IMR-90 (cell line): ENCODE results near the gene TSKU. TPM values are rescaled to one million over a fixed set of nuclear protein-coding genes. Genes with fewer than 3 reads are reported as not detected.
A peak's percentile ranks its signal among the peaks of the same experiment; 100 is the strongest.

ENCODE experiments used
- ATAC-seq: fragments of 200-7000 bp; cut with Tn5 transposase; 2 replicates; pipeline ENCODE4 v1.9.1; 2020; ENCODE audit warnings: low read depth, mild to moderate bottlenecking, moderate library complexity
- BruUV-seq: library from RNA; stranded (reverse); fragments of 400-500 nt; replicated peaks from 2 replicates; lab custom pipeline; 2021; lab: Mats Ljungman, UMichigan
- CTCF ChIA-PET: fragments of 300-600 bp; formaldehyde crosslinking; extraction: SDS; loops from one replicate; lab custom pipeline; 2021; ENCODE audit warnings: antibody characterized with exemption; lab: Yijun Ruan, JAX
- POLR2A ChIA-PET: fragments of 300-600 bp; sonication (Branson Sonifier 250); formaldehyde crosslinking; loops from one replicate; lab custom pipeline; 2022; ENCODE audit warnings: antibody characterized with exemption; ENCODE audit not compliant: unreplicated experiment; lab: Charles Lee
- DNase-seq: peaks from one replicate; pipeline ENCODE4 v3.0.0; 2013
- H2AFZ ChIP-seq: replicated peaks from 2 replicates; pipeline ENCODE3; 2013; ENCODE audit warnings: low read length, mild to moderate bottlenecking; ENCODE audit not compliant: poor library complexity
- H2AK5ac ChIP-seq: 2 replicates; pipeline ENCODE4 v1.6.1; 2013; ENCODE audit warnings: low read depth, low read length, inconsistent platforms
- H2AK9ac ChIP-seq: replicated peaks from 2 replicates; pipeline ENCODE3; 2013; ENCODE audit warnings: mild to moderate bottlenecking, low read depth, low read length, moderate library complexity; ENCODE audit not compliant: poor library complexity
- H2BK120ac ChIP-seq: 2 replicates; pipeline ENCODE4 v1.6.1; 2013; ENCODE audit warnings: low read depth, low read length, inconsistent platforms
- H2BK15ac ChIP-seq: 3 replicates; pipeline ENCODE4 v1.6.1; 2013; ENCODE audit warnings: low read depth, low read length, inconsistent platforms
- H2BK20ac ChIP-seq: 2 replicates; pipeline ENCODE4 v1.6.1; 2013; ENCODE audit warnings: low read depth, mild to moderate bottlenecking, inconsistent platforms, low read length, moderate library complexity
- H2BK5ac ChIP-seq: 2 replicates; pipeline ENCODE4 v1.6.1; 2013; ENCODE audit warnings: mild to moderate bottlenecking, low read depth, low read length, inconsistent platforms; ENCODE audit not compliant: poor library complexity, severe bottlenecking
- H3K14ac ChIP-seq: replicated peaks from 2 replicates; pipeline ENCODE4 v1.6.1; 2013; ENCODE audit warnings: low read depth, low read length, inconsistent platforms
- H3K18ac ChIP-seq: 2 replicates; pipeline ENCODE4 v1.6.1; 2013; ENCODE audit warnings: low read depth, low read length, control low read depth
- H3K23ac ChIP-seq: 2 replicates; pipeline ENCODE4 v1.6.1; 2013; ENCODE audit warnings: low read depth, low read length, inconsistent platforms
- H3K27ac ChIP-seq: 2 replicates; pipeline ENCODE4 v1.5.1; 2013; ENCODE audit warnings: mild to moderate bottlenecking, control low read depth, low read length; ENCODE audit not compliant: insufficient read depth
- H3K27me3 ChIP-seq: 2 replicates; pipeline ENCODE4 v1.6.1; 2013; ENCODE audit warnings: low read length; ENCODE audit not compliant: control insufficient read depth, insufficient read depth
- H3K36me3 ChIP-seq: 2 replicates; pipeline ENCODE4 v1.6.1; 2013; ENCODE audit warnings: low read length, mixed read lengths; ENCODE audit not compliant: control insufficient read depth, insufficient read depth
- H3K4ac ChIP-seq: 2 replicates; pipeline ENCODE4 v1.6.1; 2013; ENCODE audit warnings: low read depth, low read length, inconsistent platforms
- H3K4me1 ChIP-seq: 2 replicates; pipeline ENCODE4 v1.6.1; 2013; ENCODE audit warnings: low read length, mixed read lengths; ENCODE audit not compliant: control insufficient read depth, insufficient read depth
- H3K4me2 ChIP-seq: 2 replicates; pipeline ENCODE4 v1.6.1; 2013; ENCODE audit warnings: low read depth, mild to moderate bottlenecking, control low read depth, low read length, moderate library complexity
- H3K4me3 ChIP-seq: 2 replicates; pipeline ENCODE4 v1.5.1; 2013; ENCODE audit warnings: low read depth, mild to moderate bottlenecking, control low read depth, low read length, moderate library complexity; ENCODE audit not compliant: insufficient read depth
- H3K56ac ChIP-seq: 2 replicates; pipeline ENCODE4 v1.6.1; 2013; ENCODE audit warnings: low read length, inconsistent platforms; ENCODE audit not compliant: insufficient read depth; ENCODE audit errors: extremely low read depth
- H3K79me1 ChIP-seq, 2 experiments: 2 replicates each; pipeline ENCODE4 v1.6.1; 2013; ENCODE audit warnings: low read length in 2 of 2, inconsistent platforms in 1 of 2, low read depth in 1 of 2
- H3K9ac ChIP-seq: 2 replicates; pipeline ENCODE4 v1.6.1; 2013; ENCODE audit warnings: low read depth, low read length, control low read depth
- H3K9me1 ChIP-seq: 2 replicates; pipeline ENCODE4 v1.6.1; 2013; ENCODE audit warnings: low read length, inconsistent platforms; ENCODE audit not compliant: insufficient read depth
- H3K9me3 ChIP-seq: 2 replicates; pipeline ENCODE4 v1.6.1; 2013; ENCODE audit warnings: low read length; ENCODE audit not compliant: control insufficient read depth, insufficient read depth
- H4K20me1 ChIP-seq: 2 replicates; pipeline ENCODE4 v1.6.1; 2013; ENCODE audit warnings: low read length, inconsistent platforms; ENCODE audit not compliant: insufficient read depth
- H4K5ac ChIP-seq: 2 replicates; pipeline ENCODE4 v1.6.1; 2013; ENCODE audit warnings: mild to moderate bottlenecking, low read depth, low read length, control low read depth
- H4K8ac ChIP-seq, 2 experiments: 2 replicates each; pipeline ENCODE4 v1.6.1; 2013; ENCODE audit warnings: low read depth in 2 of 2, low read length in 2 of 2, control low read depth in 1 of 2, inconsistent platforms in 1 of 2
- H4K91ac ChIP-seq: 2 replicates; pipeline ENCODE4 v1.6.1; 2013; ENCODE audit warnings: low read depth, low read length, inconsistent platforms; ENCODE audit not compliant: insufficient read depth
- BHLHE40 ChIP-seq: fragments of 150-350 bp; IDR thresholded peaks from 2 replicates; pipeline ENCODE4 v1.6.1; 2016; ENCODE audit warnings: mild to moderate bottlenecking, low read depth, low read length
- CHD1 ChIP-seq: IDR thresholded peaks from 2 replicates; pipeline ENCODE4 v1.6.1; 2012; ENCODE audit warnings: low read depth, low read length, improper control_type of control experiment
- FOS ChIP-seq: fragments of 150-350 bp; IDR thresholded peaks from 2 replicates; pipeline ENCODE4 v1.6.1; 2016; ENCODE audit warnings: low read depth, low read length
- NFE2L2 ChIP-seq: fragments of 150-350 bp; IDR thresholded peaks from 2 replicates; pipeline ENCODE4 v1.6.1; 2016; ENCODE audit warnings: low read depth, mild to moderate bottlenecking, low read length
- POLR2A ChIP-seq: IDR thresholded peaks from 2 replicates; pipeline ENCODE4 v1.6.1; 2012; ENCODE audit warnings: mild to moderate bottlenecking, low read depth, low read length
- RAD21 ChIP-seq: IDR thresholded peaks from 2 replicates; pipeline ENCODE4 v1.6.1; 2012; ENCODE audit warnings: low read length, improper control_type of control experiment
- SMC3 ChIP-seq: fragments of 150-350 bp; IDR thresholded peaks from 2 replicates; pipeline ENCODE4 v1.6.1; 2016; ENCODE audit warnings: low read depth, mild to moderate bottlenecking, antibody characterized with exemption, low read length, moderate library complexity
- USF2 ChIP-seq: fragments of 150-350 bp; IDR thresholded peaks from 2 replicates; pipeline ENCODE4 v1.6.1; 2017; ENCODE audit warnings: mild to moderate bottlenecking, antibody characterized with exemption, low read length, low read depth
- WGBS, 2 experiments: methylation state at CpG; one replicate each; pipeline versions ENCODE4 v1.1.5 to v1.1.7; 2013; ENCODE audit warnings: missing lambda C conversion rate in 2 of 2; ENCODE audit not compliant: insufficient read length in 1 of 2; ENCODE audit errors: extremely low coverage in 2 of 2; 5-methylcytosine and 5-hydroxymethylcytosine counted together
- dilution Hi-C: fragments of 300-500 bp; cut with HindIII; formaldehyde crosslinking; loops from one replicate; pipeline ENCODE4 v1.14.3; 2018; ENCODE audit warnings: low sequenced_read_pairs; ENCODE audit not compliant: unreplicated experiment
- in situ Hi-C: fragments of 300-500 bp; cut with MboI; formaldehyde crosslinking; loops from 3 replicates; pipeline ENCODE4 v1.14.3; 2019; ENCODE audit warnings: low sequenced_read_pairs, inconsistent platforms, mixed read lengths
- intact Hi-C: fragments of 100-400 bp; cut with micrococcal nuclease; formaldehyde crosslinking; loops from 2 replicates; pipeline ENCODE4 v1.10.0; 2022
- polyA plus RNA-seq, 3 experiments: library from polyadenylated mRNA; depleted of rRNA; stranded (reverse); fragments of >200 nt; gene quantifications; 2 replicates each; pipeline ENCODE4 v1.2.3, GENCODE V29; 2012; ENCODE audit warnings: low replicate concordance in 1 of 3
- total RNA-seq: library from RNA; depleted of rRNA; stranded (reverse); fragments of >200 nt; gene quantifications from 2 replicates; pipeline ENCODE4 v1.2.3, GENCODE V29; 2012
- TF ChIP-seq, protein P1 (sequence below): fragments of 150-350 bp; IDR thresholded peaks from 2 replicates; pipeline ENCODE4 v1.6.1; 2016; ENCODE audit warnings: low read depth, mild to moderate bottlenecking, low read length, moderate library complexity, borderline replicate concordance

The TSKU gene
- total and polyA plus RNA-seq, 2 of the 4 experiments (the other 2 are of a cell fraction), result 6.8 to 26.6 TPM

DNA sequence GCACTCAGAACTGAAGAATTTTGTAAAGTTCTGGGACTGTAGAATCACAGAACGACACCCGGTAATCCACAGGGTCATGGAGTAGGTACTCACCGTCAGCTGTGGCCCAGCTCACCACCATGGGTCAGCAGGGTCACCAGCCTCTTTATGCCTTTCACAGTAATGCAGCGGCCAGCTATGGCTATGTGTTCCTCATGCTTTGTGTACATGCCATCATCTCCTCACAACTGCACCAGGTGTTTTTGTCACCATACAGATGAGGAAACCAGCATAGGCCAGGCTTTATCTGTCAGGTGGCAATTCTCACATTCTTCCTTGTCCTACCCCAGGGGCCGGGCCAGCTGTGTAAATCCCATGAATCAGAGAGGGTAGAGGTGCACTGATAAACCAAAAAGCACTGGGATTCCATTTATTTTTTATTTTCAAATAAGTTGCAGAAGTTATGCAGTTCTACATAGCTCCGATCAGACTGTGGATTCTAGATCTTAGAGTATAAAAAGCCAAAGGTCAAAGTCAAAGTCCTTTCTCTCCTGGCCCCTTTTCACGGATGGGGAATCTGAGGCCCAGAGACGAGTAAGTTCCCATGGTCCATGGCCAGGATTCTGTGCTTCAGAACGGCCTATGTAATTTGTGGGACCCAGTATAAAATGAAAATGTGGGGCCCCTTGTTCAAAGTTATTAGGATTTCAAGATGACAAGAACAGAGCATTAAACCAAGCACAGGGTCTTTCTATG, 17.5 kb downstream of the TSKU start:
- Histone ChIP-seq H2BK20ac (0 out of 2 replicates have a peak overlapping the region, but pooled peaks have one; percentile 8), H4K20me1 (peaks cover 47% of the 10 kb centered on the region), H4K5ac (no peak overlapping the region), H3K27ac (no peak overlapping the region), H3K4me1 (peaks cover 39% of the 10 kb centered on the region), H2AK5ac (no peak overlapping the region), H2AK9ac (no peak overlapping the region), H3K9me1 (peaks cover 24% of the 10 kb centered on the region), H2BK120ac (peak overlapping the region; percentile 45), H3K18ac (peak overlapping the region; percentile 79; the same call in 1 of the 2 replicates), H2BK5ac (no peak overlapping the region), H3K4me2 (no peak overlapping the region), H3K9ac (no peak overlapping the region), H3K27me3 (no peaks in the 10 kb centered on the region), H3K79me1 (0 out of 4 replicates have a peak, but pooled peaks cover under 1 to 3% of the 10 kb centered on the region in 2 experiments), H3K4me3 (no peak overlapping the region), H3K56ac (no peak overlapping the region), H4K8ac (no peak overlapping the region), H4K91ac (peak overlapping the region; percentile 35), H3K9me3 (no peaks in the 10 kb centered on the region), H3K36me3 (peaks cover 22% of the 10 kb centered on the region), H3K23ac (no peak overlapping the region), H2AFZ (no peak overlapping the region), H3K14ac (no peak overlapping the region), H2BK15ac (no peak overlapping the region), H3K4ac (no peak overlapping the region)
- ChIA-PET POLR2A (no interaction called here), CTCF (interaction anchor here (1.1 to 1.4 kb wide), 2 partner anchors 79 to 118 kb away, joined by 3 to 6 read pairs; no protein-coding TSS in a partner anchor)
- WGBS, 2 experiments, result 97% methylated on average over 5 of the region's 9 CpGs; no CpG with 5 or more reads in 1 of the 2 experiments
- TF ChIP-seq USF2, result no peak
- no peak for TF ChIP-seq RAD21
- TF ChIP-seq POLR2A, result no peak
- TF ChIP-seq, protein P1, sequence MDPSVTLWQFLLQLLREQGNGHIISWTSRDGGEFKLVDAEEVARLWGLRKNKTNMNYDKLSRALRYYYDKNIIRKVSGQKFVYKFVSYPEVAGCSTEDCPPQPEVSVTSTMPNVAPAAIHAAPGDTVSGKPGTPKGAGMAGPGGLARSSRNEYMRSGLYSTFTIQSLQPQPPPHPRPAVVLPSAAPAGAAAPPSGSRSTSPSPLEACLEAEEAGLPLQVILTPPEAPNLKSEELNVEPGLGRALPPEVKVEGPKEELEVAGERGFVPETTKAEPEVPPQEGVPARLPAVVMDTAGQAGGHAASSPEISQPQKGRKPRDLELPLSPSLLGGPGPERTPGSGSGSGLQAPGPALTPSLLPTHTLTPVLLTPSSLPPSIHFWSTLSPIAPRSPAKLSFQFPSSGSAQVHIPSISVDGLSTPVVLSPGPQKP, result no peak
- no peak for TF ChIP-seq CHD1
- TF ChIP-seq BHLHE40, result no peak
- no peak for TF ChIP-seq FOS
- no peak for TF ChIP-seq NFE2L2
- TF ChIP-seq SMC3, result no peak
- DNase-seq (no peak), ATAC-seq (no peak)
- in situ Hi-C loops, result no loop called here
- no TSS peak for BruUV-seq
- dilution Hi-C loops, result no loop called here
- intact Hi-C loops, result no loop called here
